Skeletal muscle tissue (tissue), 4 donors: ENCODE measurements around the gene KATNIP. TPM values are rescaled to one million over a fixed set of nuclear protein-coding genes. Genes with fewer than 3 reads are reported as not detected.
A peak's percentile ranks its signal among the peaks of the same experiment; 100 is the strongest.

Source experiments
- H3K27ac ChIP-seq: one replicate; pipeline ENCODE4 v1.7.0; 2013; ENCODE audit warnings: mild to moderate bottlenecking, low read depth, low read length, inconsistent platforms
- H3K27me3 ChIP-seq, 3 donors: one replicate each; pipeline ENCODE4 v1.7.0; 2013; ENCODE audit warnings: low read length in 3 of 3; ENCODE audit not compliant: control insufficient read depth in 3 of 3, insufficient read depth in 3 of 3
- H3K36me3 ChIP-seq, 3 donors: one replicate each; pipeline ENCODE4 v1.7.0; 2013; ENCODE audit warnings: low read length in 3 of 3; ENCODE audit not compliant: control insufficient read depth in 3 of 3, insufficient read depth in 3 of 3
- H3K4me1 ChIP-seq, 3 donors: one replicate each; pipeline ENCODE4 v1.7.0; 2013; ENCODE audit warnings: low read length in 3 of 3, mild to moderate bottlenecking in 3 of 3; ENCODE audit not compliant: control insufficient read depth in 3 of 3, insufficient read depth in 3 of 3
- H3K4me3 ChIP-seq, 3 donors: one replicate each; pipeline ENCODE4 v1.7.0; 2013; ENCODE audit warnings: low read length in 3 of 3
- H3K9ac ChIP-seq, 3 donors: one replicate each; pipeline ENCODE4 v1.7.0; 2013; ENCODE audit warnings: low read length in 3 of 3, mild to moderate bottlenecking in 3 of 3, moderate library complexity in 2 of 3, low read depth in 1 of 3
- H3K9me3 ChIP-seq, 3 donors: one replicate each; pipeline ENCODE4 v1.7.0; 2013; ENCODE audit warnings: low read length in 3 of 3; ENCODE audit not compliant: control insufficient read depth in 3 of 3
- total RNA-seq: library from RNA; depleted of rRNA; stranded (reverse); fragments of >200 nt; gene quantifications from one replicate; pipeline ENCODE4 v1.2.3, GENCODE V29; 2014
- donor health status: Osteomylitis.

KATNIP gene
- total RNA-seq, 1 donor from 2014 or later = 7.8 TPM

GRCh38 chr16:27531826-27532800 is 17.8 kb upstream of the KATNIP start:
- no peaks in the 10 kb centered on the region for H3K27me3 ChIP-seq
- H3K36me3 ChIP-seq = peaks cover 53 to 76% (median 54%) of the 10 kb centered on the region in 3 donors
- no peaks in the 10 kb centered on the region for H3K9me3 ChIP-seq
- H3K4me1 ChIP-seq = peaks cover 44% of the 10 kb centered on the region in 3 donors
- no peak overlapping the region for H3K4me3 ChIP-seq
- H3K27ac ChIP-seq = peak overlapping the region; percentile 92
- H3K9ac ChIP-seq = peak overlapping the region; percentile 24 to 63 (median 47)

- Histone ChIP-seq H3K4me3 (no peak overlapping the region), H3K9ac (no peak overlapping the region), H3K36me3 (peaks cover 52 to 79% (median 60%) of the 10 kb centered on the region in 3 donors), H3K27me3 (no peaks in the 10 kb centered on the region), H3K27ac (no peak overlapping the region), H3K9me3 (no peaks in the 10 kb centered on the region), H3K4me1 (peaks cover 34 to 35% (median 35%) of the 10 kb centered on the region in 3 donors)
These were observed 15.7 kb upstream of the KATNIP start for GRCh38 chr16:27534256-27534655.

GRCh38 chr16:27538528-27538927 is 11.4 kb upstream of the KATNIP start:
- no peaks in the 10 kb centered on the region for H3K9me3 ChIP-seq
- no peak overlapping the region for H3K27ac ChIP-seq
- H3K4me1 ChIP-seq = no peaks in the 10 kb centered on the region
- H3K4me3 ChIP-seq = no peak overlapping the region
- H3K9ac ChIP-seq = no peak overlapping the region
- no peaks in the 10 kb centered on the region for H3K27me3 ChIP-seq
- H3K36me3 ChIP-seq = peaks cover 78 to 80% (median 80%) of the 10 kb centered on the region in 3 donors

- H3K9me3 ChIP-seq = no peaks in the 10 kb centered on the region
- no peak overlapping the region for H3K9ac ChIP-seq
- H3K27ac ChIP-seq = no peak overlapping the region
- H3K36me3 ChIP-seq = peaks cover 79 to 83% (median 82%) of the 10 kb centered on the region in 3 donors
- no peak overlapping the region for H3K4me3 ChIP-seq
- H3K27me3 ChIP-seq = no peaks in the 10 kb centered on the region
- no peaks in the 10 kb centered on the region for H3K4me1 ChIP-seq
These were observed 10.8 kb upstream of the KATNIP start for GRCh38 chr16:27539120-27539519.

GRCh38 chr16:27539636-27540035 is 10.3 kb upstream of the KATNIP start:
- no peak overlapping the region for H3K27ac ChIP-seq
- H3K36me3 ChIP-seq = peaks cover 78 to 83% (median 82%) of the 10 kb centered on the region in 3 donors

GRCh38 chr16:27543801-27544200 is 6.1 kb upstream of the KATNIP start:
- no peaks in the 10 kb centered on the region for H3K27me3 ChIP-seq
- no peaks in the 10 kb centered on the region for H3K9me3 ChIP-seq
- peaks cover 16 to 24% (median 19%) of the 10 kb centered on the region in 3 donors for H3K4me1 ChIP-seq
- H3K36me3 ChIP-seq = peaks cover 52 to 60% (median 58%) of the 10 kb centered on the region in 3 donors
- H3K27ac ChIP-seq = no peak overlapping the region
- H3K9ac ChIP-seq = no peak overlapping the region
- H3K4me3 ChIP-seq = no peak overlapping the region

More at GRCh38 chr16:27539636-27540035, 10.3 kb upstream of the KATNIP start:
- Histone ChIP-seq H3K9me3 (no peaks in the 10 kb centered on the region), H3K27me3 (no peaks in the 10 kb centered on the region), H3K9ac (no peak overlapping the region), H3K4me3 (no peak overlapping the region), H3K4me1 (no peaks in the 10 kb centered on the region)

GRCh38 chr16:27544671-27545070 is 5.3 kb upstream of the KATNIP start:
- Histone ChIP-seq H3K27ac (no peak overlapping the region), H3K4me3 (no peak overlapping the region), H3K9me3 (no peaks in the 10 kb centered on the region), H3K27me3 (no peaks in the 10 kb centered on the region), H3K36me3 (peaks cover 45 to 52% (median 49%) of the 10 kb centered on the region in 3 donors), H3K4me1 (peaks cover 22 to 29% (median 22%) of the 10 kb centered on the region in 3 donors), H3K9ac (no peak overlapping the region)

- Histone ChIP-seq H3K36me3 (peaks cover 26 to 31% (median 29%) of the 10 kb centered on the region in 3 donors), H3K4me3 (peak overlapping the region in 1 of 3 donors; percentile 14), H3K9me3 (no peaks in the 10 kb centered on the region), H3K4me1 (peaks cover 30 to 40% (median 31%) of the 10 kb centered on the region in 3 donors), H3K27ac (no peak overlapping the region), H3K9ac (peak overlapping the region in 2 of 3 donors; percentile 28 to 44), H3K27me3 (no peaks in the 10 kb centered on the region)
These were observed 2.8 kb upstream of the KATNIP start for GRCh38 chr16:27547134-27547533.

- Histone ChIP-seq H3K27me3 (no peaks in the 10 kb centered on the region), H3K9ac (peak overlapping the region in 1 of 3 donors; percentile 28), H3K36me3 (peaks cover 19 to 25% (median 22%) of the 10 kb centered on the region in 3 donors), H3K9me3 (no peaks in the 10 kb centered on the region), H3K27ac (no peak overlapping the region), H3K4me1 (peaks cover 30 to 40% (median 31%) of the 10 kb centered on the region in 3 donors), H3K4me3 (no peak overlapping the region)
These were observed 2.1 kb upstream of the KATNIP start for GRCh38 chr16:27547851-27548250.

GRCh38 chr16:27549464-27549745 is 539 bp upstream of the KATNIP start:
- Histone ChIP-seq H3K27ac (peak overlapping the region; percentile 90), H3K36me3 (peaks cover 5 to 10% (median 7%) of the 10 kb centered on the region in 3 donors), H3K9ac (peak overlapping the region; percentile 77 to 89 (median 87)), H3K4me3 (peak overlapping the region; percentile 86 to 99 (median 91)), H3K27me3 (no peaks in the 10 kb centered on the region), H3K4me1 (peaks cover 30 to 40% (median 31%) of the 10 kb centered on the region in 3 donors), H3K9me3 (no peaks in the 10 kb centered on the region)
